Gastroesophageal sphincter (tissue), 3 donors: ENCODE results near the gene SNAPC1.

Source experiments
- CTCF ChIP-seq, 4 experiments: fragments of 200-600 bp in 2 of 4; fragments of 450-650 bp in 2 of 4; sonication (generic) in 1 of 4; IDR thresholded peaks; one replicate each; pipeline ENCODE4 v1.5.1; 2017 to 2019; ENCODE audit warnings: antibody characterized with exemption in 4 of 4, mild to moderate bottlenecking in 2 of 4, moderate library complexity in 2 of 4
- POLR2A ChIP-seq, 2 donors: fragments of 450-650 bp; IDR thresholded peaks; one replicate each; pipeline ENCODE4 v1.6.1; 2017; ENCODE audit warnings: antibody characterized with exemption in 2 of 2, mild to moderate bottlenecking in 2 of 2, moderate library complexity in 1 of 2
- POLR2AphosphoS5 ChIP-seq: sonication (generic); formaldehyde crosslinking; IDR thresholded peaks from one replicate; pipeline ENCODE4 v1.6.1; 2017; ENCODE audit warnings: antibody characterized with exemption

GRCh38 chr14:61726778-61727658, 35.2 kb upstream of the SNAPC1 start:
- TF ChIP-seq CTCF (IDR thresholded peaks at IDR 0.05) (no peak), POLR2A (IDR thresholded peaks at IDR 0.05) (no peak), POLR2AphosphoS5 (no peak)
